GM12874 (cell line): ENCODE results near the gene C16orf92.

Experiments
- CTCF ChIP-seq: IDR thresholded peaks from 2 replicates; pipeline ENCODE4 v1.5.1; 2011; ENCODE audit warnings: low read depth, mild to moderate bottlenecking, control low read depth, low read length, moderate library complexity; ENCODE audit not compliant: insufficient read depth

C16orf92 gene

DNA sequence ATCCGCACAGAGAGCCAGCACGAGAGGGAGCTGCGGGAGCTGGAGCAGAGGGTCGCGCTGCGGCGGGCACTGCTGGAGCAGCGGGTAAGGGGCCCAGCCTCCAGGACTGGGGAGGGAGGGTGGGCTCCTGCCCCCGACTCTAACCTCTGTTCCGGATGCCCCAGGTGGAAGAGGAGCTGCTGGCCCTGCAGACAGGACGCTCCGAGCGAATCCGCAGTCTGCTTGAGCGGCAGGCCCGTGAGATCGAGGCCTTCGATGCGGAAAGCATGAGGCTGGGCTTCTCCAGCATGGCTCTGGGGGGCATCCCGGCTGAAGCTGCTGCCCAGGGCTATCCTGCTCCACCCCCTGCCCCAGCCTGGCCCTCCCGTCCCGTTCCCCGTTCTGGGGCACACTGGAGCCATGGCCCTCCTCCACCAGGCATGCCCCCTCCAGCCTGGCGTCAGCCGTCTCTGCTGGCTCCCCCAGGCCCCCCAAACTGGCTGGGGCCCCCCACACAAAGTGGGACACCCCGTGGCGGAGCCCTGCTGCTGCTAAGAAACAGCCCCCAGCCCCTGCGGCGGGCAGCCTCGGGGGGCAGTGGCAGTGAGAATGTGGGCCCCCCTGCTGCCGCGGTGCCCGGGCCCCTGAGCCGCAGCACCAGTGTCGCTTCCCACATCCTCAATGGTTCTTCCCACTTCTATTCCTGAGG, 32.0 kb upstream of the C16orf92 start:
- no peak for TF ChIP-seq CTCF

- no peak for TF ChIP-seq CTCF
Measured at GRCh38 chr16:29991571-29991904, 31.5 kb upstream of the C16orf92 start.

- no peak for TF ChIP-seq CTCF
Measured at GRCh38 chr16:29992344-29992967, 30.5 kb upstream of the C16orf92 start.

DNA sequence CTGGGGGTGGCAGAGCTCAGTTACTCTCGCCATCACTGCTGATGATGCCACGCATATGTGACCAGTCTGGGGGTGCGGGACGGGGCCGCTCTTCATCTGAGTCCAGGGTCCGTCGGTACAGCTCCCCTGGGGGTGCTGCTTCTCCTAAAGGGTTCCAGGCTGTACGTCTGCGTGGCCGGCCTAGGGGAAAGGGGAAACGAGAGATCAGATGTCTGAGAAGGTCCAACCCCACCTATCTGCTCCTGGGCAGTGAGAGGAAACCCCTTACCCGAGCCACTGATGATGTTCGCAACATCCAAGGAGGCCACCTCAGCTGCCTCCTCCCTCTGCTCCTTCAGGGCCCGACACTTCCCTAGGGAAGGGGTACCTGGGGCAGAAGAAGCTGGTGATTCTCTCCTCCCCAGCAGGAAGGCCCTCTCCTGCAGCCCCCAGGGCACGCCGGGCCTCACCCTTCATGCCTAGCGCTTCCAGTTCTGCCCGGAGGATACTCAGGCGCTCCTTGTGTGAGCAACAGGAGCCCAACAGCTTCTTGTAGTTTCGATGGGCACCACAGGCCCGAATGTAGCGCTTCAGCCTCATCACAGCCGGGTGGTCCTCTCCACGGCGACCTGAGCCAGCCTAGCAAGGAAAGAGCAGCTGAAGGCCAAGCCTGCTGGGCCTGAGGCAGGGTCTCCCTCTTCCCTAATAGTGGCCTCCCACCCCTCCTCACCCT, 29.7 kb upstream of the C16orf92 start:
- TF ChIP-seq CTCF = no peak

DNA sequence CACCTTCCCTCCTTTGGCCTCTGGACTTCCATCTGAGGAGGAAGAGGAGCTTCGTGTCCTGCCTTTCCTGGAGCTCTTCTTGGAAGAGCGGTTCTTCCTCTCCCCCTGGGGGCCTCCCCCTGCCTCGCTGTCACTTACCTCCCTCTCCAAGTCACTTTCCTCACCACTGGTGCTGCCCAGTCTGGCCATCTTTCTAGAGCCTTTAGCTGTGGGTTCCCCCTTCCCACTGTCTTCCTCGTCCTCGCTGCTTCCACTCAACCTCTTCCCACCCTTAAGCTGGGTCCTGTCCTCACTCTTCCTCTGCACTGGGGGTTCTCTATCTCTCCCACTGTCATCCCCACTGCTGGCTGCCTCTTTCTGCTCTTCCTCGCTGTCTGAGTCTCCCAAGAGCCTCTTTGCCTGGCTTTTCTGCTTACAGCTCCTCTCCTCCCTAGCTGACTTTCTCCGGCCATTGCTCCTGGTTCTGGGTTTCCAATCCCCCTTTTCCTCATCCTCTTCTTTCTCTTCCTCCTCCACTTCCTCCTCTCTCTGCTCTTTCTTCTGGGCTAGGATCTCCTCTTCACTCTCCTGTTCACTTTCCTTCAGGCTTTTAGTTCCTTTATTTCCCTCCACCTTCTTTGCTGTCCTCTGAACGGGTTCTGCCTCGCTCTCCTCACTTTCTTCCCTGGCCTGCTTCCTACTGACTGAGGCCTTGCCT, 28.9 kb upstream of the C16orf92 start:
- no peak for TF ChIP-seq CTCF

- no peak for TF ChIP-seq CTCF
Measured at GRCh38 chr16:29994600-29995323, 28.2 kb upstream of the C16orf92 start.
